D341Med (cell line): Measurements from ENCODE around the gene PLCH2.

Experiments
- DNase-seq: peaks from one replicate; pipeline ENCODE4 v3.0.0; 2012; ENCODE audit warnings: low spot score

The PLCH2 gene, protein sequence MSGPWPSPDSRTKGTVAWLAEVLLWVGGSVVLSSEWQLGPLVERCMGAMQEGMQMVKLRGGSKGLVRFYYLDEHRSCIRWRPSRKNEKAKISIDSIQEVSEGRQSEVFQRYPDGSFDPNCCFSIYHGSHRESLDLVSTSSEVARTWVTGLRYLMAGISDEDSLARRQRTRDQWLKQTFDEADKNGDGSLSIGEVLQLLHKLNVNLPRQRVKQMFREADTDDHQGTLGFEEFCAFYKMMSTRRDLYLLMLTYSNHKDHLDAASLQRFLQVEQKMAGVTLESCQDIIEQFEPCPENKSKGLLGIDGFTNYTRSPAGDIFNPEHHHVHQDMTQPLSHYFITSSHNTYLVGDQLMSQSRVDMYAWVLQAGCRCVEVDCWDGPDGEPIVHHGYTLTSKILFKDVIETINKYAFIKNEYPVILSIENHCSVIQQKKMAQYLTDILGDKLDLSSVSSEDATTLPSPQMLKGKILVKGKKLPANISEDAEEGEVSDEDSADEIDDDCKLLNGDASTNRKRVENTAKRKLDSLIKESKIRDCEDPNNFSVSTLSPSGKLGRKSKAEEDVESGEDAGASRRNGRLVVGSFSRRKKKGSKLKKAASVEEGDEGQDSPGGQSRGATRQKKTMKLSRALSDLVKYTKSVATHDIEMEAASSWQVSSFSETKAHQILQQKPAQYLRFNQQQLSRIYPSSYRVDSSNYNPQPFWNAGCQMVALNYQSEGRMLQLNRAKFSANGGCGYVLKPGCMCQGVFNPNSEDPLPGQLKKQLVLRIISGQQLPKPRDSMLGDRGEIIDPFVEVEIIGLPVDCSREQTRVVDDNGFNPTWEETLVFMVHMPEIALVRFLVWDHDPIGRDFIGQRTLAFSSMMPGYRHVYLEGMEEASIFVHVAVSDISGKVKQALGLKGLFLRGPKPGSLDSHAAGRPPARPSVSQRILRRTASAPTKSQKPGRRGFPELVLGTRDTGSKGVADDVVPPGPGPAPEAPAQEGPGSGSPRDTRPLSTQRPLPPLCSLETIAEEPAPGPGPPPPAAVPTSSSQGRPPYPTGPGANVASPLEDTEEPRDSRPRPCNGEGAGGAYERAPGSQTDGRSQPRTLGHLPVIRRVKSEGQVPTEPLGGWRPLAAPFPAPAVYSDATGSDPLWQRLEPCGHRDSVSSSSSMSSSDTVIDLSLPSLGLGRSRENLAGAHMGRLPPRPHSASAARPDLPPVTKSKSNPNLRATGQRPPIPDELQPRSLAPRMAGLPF (N-terminal part only)

DNA sequence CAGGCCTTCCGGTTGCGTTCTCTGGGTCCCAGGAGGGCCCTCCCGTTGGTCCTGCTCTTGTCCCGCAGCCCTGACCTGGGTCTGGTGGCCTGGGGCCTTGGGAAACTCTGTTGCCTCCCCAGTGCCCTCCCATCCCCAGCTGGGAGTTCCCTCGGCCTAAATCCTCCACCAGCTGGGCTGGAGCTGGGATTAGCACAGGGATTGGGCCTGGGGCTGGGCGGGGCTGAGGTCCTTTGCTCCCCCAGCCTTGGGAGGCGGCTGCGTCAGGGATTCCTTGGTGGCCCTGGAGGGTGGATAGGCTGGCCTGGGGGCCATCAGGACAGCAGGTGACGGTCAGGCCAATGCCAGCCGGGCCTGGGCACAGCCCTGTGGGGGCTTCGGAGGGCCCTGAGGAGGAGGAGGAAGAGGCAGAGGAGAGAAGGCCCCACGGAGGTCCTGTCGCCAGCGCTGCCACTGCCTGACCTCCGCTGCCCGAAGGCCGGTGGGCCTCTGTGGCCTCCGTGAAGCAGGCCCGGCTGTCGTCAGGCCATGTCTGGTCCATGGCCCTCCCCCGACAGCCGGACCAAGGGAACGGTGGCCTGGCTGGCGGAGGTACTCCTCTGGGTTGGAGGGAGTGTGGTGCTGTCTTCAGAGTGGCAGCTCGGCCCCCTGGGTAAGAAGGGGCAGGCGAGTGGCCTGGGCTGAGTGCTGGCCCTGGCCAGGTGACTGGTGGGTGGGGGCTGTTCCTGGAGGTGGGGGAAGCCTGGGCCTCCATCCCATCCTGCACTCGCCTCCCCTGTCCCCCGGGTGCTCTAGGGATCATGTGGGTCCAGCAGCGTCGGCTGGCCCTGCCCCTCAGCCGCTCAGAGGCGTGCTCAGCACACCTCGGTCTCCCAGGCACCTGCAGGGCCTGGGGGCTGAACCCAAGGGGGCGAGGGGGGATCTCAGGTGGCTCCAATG lies at the start of gene PLCH2:
Gene PLCH2, plus strand, starts transcription at position 229 of the 939 bp plus-strand sequence. Its CDS starts 300 bp downstream, at position 529.
- DNase-seq, result peak; percentile 89

DNA sequence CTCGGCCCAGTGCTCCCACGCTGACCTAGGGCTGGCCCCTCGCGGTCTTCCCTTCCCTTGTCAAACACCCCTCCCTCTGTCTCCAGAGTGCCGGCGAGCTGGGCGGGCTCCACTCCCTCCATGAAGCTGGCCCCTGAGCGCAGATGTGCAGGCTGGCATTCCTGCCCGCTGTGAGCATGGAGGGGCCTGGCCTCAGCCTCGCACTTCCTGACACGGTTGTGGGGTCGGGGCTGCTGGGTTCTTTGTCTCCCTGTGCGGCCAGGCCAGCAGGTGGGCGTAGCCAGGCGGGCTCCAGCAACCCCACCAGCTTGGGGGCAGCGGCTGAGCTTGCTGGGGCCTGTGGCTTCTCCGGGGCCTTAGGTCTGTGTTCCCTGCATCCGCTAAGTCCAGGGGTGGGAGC lies 49.5 kb upstream of the PLCH2 start:
- no peak for DNase-seq

GRCh38 chr1:2427051-2427450 lies 49.0 kb upstream of the PLCH2 start:
- no peak for DNase-seq

DNA sequence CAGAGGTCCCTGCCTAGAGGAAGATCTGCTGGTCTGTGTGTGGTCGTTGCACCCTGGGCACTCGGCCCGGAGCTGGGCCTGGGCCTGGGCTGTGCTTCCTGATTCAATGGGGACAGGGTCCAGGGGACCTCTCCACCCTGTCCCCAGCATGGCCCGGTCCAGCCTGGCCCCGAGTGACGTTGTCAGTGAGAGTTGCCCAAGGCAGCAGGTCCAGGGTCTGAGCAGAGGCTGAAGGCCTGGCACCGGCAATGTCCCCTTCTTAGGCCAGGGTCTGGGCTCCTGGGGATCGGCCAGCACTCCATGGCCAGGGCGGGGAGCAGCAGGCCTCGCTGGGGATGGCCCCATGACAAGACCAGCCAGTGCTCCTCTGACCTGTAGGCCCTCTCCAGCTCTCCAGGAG lies 48.1 kb upstream of the PLCH2 start:
- DNase-seq, result no peak

DNA sequence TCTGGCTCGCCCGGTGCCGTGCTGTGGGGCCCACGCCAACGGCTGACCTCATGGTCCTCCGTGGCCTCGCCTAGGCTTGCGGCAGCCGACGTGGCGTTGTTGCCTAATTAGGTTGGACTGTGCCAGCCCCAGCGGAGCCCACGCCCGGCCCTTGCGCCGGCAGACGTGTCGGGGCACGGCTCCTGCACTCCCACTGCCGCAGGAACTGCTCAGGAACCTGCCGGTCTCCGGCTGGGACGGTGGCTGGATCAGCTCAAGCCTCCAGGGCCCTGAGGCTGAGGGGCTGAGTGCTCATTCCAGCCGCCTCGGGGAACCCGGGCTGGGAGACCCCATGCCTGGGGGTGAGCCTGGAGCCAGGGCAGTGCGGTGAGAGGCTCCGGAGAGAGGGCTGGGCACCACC lies 47.6 kb upstream of the PLCH2 start:
- DNase-seq, result no peak

DNA sequence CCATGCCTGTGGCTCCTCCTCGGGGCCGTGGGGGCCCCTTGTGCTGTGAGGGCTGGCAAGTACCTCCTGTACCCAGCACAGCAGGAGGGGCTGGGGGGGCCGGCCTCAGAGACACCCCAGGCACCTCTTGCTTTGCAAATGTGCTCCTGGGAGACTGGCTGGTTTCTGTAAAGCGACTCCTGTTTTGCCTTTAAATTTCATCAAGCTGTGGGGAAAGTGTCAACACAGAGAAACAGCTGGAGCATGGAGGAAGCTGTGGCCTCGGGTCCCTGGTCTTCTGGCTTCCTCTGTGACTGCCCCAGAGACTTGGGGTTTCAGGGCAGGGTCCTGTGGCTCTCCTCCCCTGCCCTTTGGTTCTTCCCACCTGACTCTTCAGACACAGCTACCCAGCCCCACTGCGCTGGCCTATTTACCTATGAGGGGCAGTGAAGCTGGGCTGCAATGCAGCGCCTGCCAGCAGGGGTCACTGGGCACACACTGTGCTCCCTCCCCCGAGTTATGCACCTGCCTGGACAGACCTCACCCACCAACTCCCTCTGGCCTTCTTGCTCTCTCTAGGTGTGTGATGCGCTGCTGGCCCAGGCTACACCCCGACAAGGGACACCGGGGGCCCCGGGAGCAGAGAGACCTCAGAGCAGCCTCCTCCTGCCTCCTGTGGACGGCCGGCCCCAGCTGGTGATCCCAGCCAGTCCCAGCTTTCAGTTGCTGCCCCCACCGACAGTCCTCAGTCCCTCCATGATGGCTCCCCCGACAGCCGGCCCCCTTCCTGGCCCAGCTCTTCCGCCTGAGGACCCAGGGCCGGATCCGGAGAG lies 46.1 kb upstream of the PLCH2 start:
- no peak for DNase-seq

GRCh38 chr1:2430592-2430973 lies 45.5 kb upstream of the PLCH2 start:
- no peak for DNase-seq

GRCh38 chr1:2431103-2431502 lies 45.0 kb upstream of the PLCH2 start:
- no peak for DNase-seq

GRCh38 chr1:2431518-2431917 lies 44.6 kb upstream of the PLCH2 start:
- DNase-seq, result no peak

GRCh38 chr1:2432441-2432844 lies 43.6 kb upstream of the PLCH2 start:
- no peak for DNase-seq

- no peak for DNase-seq
These were observed 42.9 kb upstream of the PLCH2 start for GRCh38 chr1:2433196-2433595.

- DNase-seq, result no peak
These were observed 42.0 kb upstream of the PLCH2 start for GRCh38 chr1:2433936-2434655.

- DNase-seq, result no peak
These were observed 41.0 kb upstream of the PLCH2 start for GRCh38 chr1:2435091-2435490.

DNA sequence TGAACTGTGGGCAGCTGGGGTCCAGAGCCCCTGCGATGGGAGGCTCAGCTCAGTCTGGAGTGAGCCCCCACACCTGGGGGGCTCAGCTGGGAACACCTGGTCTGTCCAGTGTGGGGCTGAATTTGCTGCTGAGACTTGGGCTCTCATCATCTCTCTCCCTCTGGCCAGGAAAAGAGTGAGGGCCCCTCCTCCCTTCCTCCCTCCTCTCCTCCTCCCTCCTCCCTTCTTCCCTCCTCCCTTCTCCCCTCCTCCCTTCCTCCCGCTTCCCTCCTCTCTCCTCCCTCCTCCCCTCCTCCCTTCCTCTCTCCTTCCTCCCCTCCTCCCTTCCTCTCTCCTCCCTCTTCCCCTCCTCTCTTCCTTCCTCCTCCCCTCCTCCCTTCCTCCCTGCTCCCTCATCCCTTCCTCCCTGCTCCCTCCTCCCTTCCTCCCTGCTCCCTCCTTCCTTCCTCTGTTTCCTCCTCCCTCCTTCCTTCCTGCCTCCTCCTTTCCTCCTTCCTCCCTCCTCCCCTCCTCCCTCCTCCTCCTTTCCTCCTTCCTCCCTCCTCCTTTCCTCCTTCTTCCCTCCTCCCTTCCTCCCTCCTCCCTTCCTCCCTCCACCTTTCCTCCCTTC lies 40.2 kb upstream of the PLCH2 start:
- no peak for DNase-seq

DNA sequence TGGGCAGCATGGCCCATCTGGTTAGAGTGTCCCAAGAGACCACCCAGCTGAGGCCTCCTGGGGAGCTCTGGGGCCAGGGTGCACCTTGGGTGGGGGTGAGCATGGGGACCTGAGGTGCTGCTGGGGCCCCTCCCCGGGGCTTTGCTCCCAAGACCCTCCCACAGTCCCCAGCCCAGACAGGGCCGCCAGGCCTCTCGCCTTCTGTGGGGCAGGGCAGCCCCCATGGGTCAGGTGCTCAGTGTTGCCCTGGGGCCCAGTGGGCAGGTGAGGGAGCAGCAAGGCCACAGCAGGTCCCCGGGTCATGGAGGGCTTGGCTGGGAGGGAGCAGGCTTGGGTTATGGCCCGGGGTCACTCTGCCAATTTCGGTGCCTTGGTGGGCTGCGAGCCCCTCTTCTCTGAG lies 39.2 kb upstream of the PLCH2 start:
- DNase-seq, result no peak

GRCh38 chr1:2437617-2438016 lies 38.5 kb upstream of the PLCH2 start:
- DNase-seq, result no peak

GRCh38 chr1:2438038-2438437 lies 38.1 kb upstream of the PLCH2 start:
- no peak for DNase-seq

GRCh38 chr1:2438641-2439040 lies 37.4 kb upstream of the PLCH2 start:
- no peak for DNase-seq

GRCh38 chr1:2439369-2439768 lies 36.7 kb upstream of the PLCH2 start:
- no peak for DNase-seq
